ENCODE measurements around the gene SH3TC1.

GRCh38 chr4:8284391-8284790 lies 85.3 kb downstream of the SH3TC1 start:
- TF ChIP-seq CTCF (IDR thresholded peaks at IDR 0.05; ENCODE audit: low read depth, low read length) (no peak), EZH2phosphoT487 (IDR thresholded peaks at IDR 0.05; ENCODE audit: low read depth) (no peak)
